SKM-1 (cell line): ENCODE measurements around the gene CAST.
"Not testable (repeated sequence)": the region's sequence is repeated elsewhere in the genome, so short reads cannot be mapped to it uniquely, and the experiment has no call there.

Experiments
- DNase-seq: peaks from one replicate; lab custom pipeline; 2025; ENCODE audit not compliant: unreplicated experiment; lab: John Stamatoyannopoulos, UW

Gene CAST

GRCh38 chr5:96775689-96776088 lies 113.5 kb downstream of the CAST start:
- DNase-seq, result no peak

- no peak for DNase-seq
These were observed 114.4 kb downstream of the CAST start for GRCh38 chr5:96776621-96777020.

GRCh38 chr5:96778409-96778808 lies 116.2 kb downstream of the CAST start:
- no peak for DNase-seq

GRCh38 chr5:96780626-96781025 lies 118.5 kb downstream of the CAST start:
- DNase-seq, result no peak

GRCh38 chr5:96781031-96781971 lies 119.1 kb downstream of the CAST start:
- no peak for DNase-seq

GRCh38 chr5:96783326-96783725 lies 121.2 kb downstream of the CAST start:
- no peak for DNase-seq

- no peak for DNase-seq
These were observed 123.3 kb downstream of the CAST start for GRCh38 chr5:96785326-96786109.

GRCh38 chr5:96788112-96788749 lies 126.1 kb downstream of the CAST start:
- DNase-seq, result no peak

GRCh38 chr5:96789794-96790330 lies 127.7 kb downstream of the CAST start:
- no peak for DNase-seq

GRCh38 chr5:96790961-96791504 lies 128.9 kb downstream of the CAST start:
- no peak for DNase-seq

- DNase-seq, result no peak
These were observed 132.6 kb downstream of the CAST start for GRCh38 chr5:96794757-96795156.

- no peak for DNase-seq
These were observed 133.4 kb downstream of the CAST start for GRCh38 chr5:96795626-96796025.

GRCh38 chr5:96796434-96796833 lies 134.3 kb downstream of the CAST start:
- no peak for DNase-seq

- DNase-seq, result not testable (repeated sequence)
These were observed 139.5 kb downstream of the CAST start for GRCh38 chr5:96801718-96802117.

- no peak for DNase-seq
These were observed 145.0 kb downstream of the CAST start for GRCh38 chr5:96807075-96807654.

- no peak for DNase-seq
These were observed 146.3 kb downstream of the CAST start for GRCh38 chr5:96808541-96808828.

- no peak for DNase-seq
These were observed 146.8 kb downstream of the CAST start for GRCh38 chr5:96808868-96809558.

GRCh38 chr5:96809921-96810320 lies 147.7 kb downstream of the CAST start:
- DNase-seq, result no peak

- no peak for DNase-seq
These were observed 150.7 kb downstream of the CAST start for GRCh38 chr5:96812851-96813250.

GRCh38 chr5:96814041-96814440 lies 151.9 kb downstream of the CAST start:
- no peak for DNase-seq
